Measurements from ENCODE around the gene RBMX2. TPM values are rescaled to one million over a fixed set of nuclear protein-coding genes. Genes with fewer than 3 reads are reported as not detected.
"Not testable (repeated sequence)": the region's sequence is repeated elsewhere in the genome, so short reads cannot be mapped to it uniquely, and the experiment has no call there.

RBMX2 gene
- total RNA-seq, 1 donor from 2014 or later: 17.9 TPM

DNA sequence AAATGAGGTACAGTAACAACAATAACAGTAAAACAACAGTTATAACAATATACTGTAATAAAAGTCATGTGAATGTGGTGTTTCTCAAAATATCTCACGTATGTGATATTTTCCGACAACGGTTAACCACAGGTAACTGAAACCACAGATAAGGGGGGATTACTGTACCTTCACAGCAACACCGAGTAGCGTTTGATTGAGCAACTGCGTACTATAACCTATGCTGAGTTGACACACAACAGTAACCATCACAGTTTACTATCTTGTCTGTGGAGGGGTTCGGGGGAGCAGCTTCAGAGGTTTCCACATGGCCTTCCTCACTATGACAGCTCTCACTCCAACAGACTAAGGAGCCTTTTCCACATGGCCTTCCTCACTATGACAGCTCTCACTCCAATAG, 13.4 kb downstream of the RBMX2 start:
- no peaks in the 10 kb centered on the region for H3K9me3 ChIP-seq
- H3K36me3 ChIP-seq: peaks cover 15% of the 10 kb centered on the region
- no peaks in the 10 kb centered on the region for H3K27me3 ChIP-seq (ENCODE audit: low read depth)
- intact Hi-C loops (cut with DNase I): no loop called here
- no peak for DNase-seq
- H3K4me3 ChIP-seq: no peak overlapping the region
- no peaks in the 10 kb centered on the region for H3K4me1 ChIP-seq
- H3K27ac ChIP-seq: no peak overlapping the region
- no peak for ATAC-seq
- TF ChIP-seq, protein P1, sequence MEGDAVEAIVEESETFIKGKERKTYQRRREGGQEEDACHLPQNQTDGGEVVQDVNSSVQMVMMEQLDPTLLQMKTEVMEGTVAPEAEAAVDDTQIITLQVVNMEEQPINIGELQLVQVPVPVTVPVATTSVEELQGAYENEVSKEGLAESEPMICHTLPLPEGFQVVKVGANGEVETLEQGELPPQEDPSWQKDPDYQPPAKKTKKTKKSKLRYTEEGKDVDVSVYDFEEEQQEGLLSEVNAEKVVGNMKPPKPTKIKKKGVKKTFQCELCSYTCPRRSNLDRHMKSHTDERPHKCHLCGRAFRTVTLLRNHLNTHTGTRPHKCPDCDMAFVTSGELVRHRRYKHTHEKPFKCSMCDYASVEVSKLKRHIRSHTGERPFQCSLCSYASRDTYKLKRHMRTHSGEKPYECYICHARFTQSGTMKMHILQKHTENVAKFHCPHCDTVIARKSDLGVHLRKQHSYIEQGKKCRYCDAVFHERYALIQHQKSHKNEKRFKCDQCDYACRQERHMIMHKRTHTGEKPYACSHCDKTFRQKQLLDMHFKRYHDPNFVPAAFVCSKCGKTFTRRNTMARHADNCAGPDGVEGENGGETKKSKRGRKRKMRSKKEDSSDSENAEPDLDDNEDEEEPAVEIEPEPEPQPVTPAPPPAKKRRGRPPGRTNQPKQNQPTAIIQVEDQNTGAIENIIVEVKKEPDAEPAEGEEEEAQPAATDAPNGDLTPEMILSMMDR (IDR thresholded peaks at IDR 0.05): no peak

DNA sequence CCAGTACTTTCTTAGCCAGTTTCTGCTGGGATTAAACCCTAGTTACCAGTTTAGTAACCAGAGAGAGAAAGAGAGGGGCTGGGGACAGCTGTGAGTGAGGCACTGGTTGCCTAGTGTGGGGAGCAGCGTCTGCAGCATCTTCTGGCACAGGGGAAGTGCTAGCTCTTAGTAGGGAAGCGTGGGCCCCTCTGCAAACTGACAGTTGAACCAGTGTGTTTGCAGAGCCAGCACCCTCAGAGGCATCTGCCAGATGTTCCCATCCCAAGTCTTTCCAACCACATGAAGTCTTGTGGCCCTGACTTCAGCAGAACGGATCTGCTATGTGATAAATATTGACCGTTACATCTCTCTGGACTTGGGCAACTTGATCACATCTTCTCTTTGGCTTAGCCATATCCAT, 15.0 kb downstream of the RBMX2 start:
- TF ChIP-seq, protein P1 (IDR thresholded peaks at IDR 0.05): no peak
- ATAC-seq (no peak), DNase-seq (no peak)
- Histone ChIP-seq H3K36me3 (peaks cover 1% of the 10 kb centered on the region), H3K9me3 (no peaks in the 10 kb centered on the region), H3K27ac (no peak overlapping the region), H3K4me1 (no peaks in the 10 kb centered on the region), H3K4me3 (no peak overlapping the region), H3K27me3 (ENCODE audit: low read depth) (no peaks in the 10 kb centered on the region)
- intact Hi-C loops (cut with DNase I): no loop called here

DNA sequence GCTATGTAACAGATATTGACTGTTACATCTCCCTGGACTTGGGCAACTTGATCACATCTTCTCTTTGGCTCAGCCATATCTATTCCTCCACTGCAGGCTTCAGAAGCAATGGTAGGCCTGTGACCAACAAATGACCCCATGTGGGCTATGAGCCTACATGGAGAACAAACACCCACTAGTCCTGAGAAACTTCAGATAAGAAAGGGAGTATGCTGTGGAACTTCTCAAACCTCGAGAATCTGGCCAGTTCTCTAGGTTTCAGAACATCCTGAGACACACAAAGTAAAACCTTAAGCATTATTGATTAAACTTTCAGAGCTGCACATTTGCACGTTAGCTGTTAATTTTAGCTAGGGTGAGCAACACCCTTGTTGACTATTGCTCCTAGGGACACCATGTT, 16.3 kb downstream of the RBMX2 start:
- H3K36me3 ChIP-seq: no peaks in the 10 kb centered on the region

DNA sequence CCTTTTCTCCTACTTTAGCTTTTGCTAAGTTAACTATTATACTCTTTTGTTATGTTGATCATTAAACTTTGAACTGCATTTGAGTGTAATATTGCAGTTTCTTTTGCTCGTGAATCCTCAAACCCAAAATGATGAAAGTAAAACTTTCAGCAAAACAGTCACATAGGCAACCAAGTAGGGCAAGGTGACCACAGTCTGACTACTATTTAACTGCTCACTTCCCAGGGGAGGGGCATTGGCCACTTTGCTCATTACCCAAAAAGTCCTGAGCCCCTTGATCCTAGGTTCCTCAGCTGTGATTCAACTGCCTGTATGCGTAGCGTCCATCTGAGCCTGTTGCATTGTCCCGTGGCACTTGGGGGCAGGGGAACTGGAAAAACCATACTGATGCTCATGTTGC, 17.0 kb downstream of the RBMX2 start:
- intact Hi-C loops (cut with DNase I): no loop called here

More for the DNA sequence above, 16.3 kb downstream of the RBMX2 start:
- TF ChIP-seq, protein P1 (IDR thresholded peaks at IDR 0.05): no peak
- ATAC-seq (no peak), DNase-seq (no peak)
- no peak overlapping the region for H3K4me3 ChIP-seq
- H3K4me1 ChIP-seq: no peaks in the 10 kb centered on the region
- H3K27me3 ChIP-seq (ENCODE audit: low read depth): no peaks in the 10 kb centered on the region
- H3K9me3 ChIP-seq: no peaks in the 10 kb centered on the region
- intact Hi-C loops (cut with DNase I): no loop called here
- no peak overlapping the region for H3K27ac ChIP-seq

GRCh38 chrX:130419263-130419662, 17.5 kb downstream of the RBMX2 start:
- intact Hi-C loops (cut with DNase I): no loop called here
- Histone ChIP-seq H3K9me3 (no peaks in the 10 kb centered on the region), H3K27ac (no peak overlapping the region), H3K36me3 (no peaks in the 10 kb centered on the region), H3K27me3 (ENCODE audit: low read depth) (no peaks in the 10 kb centered on the region), H3K4me1 (no peaks in the 10 kb centered on the region), H3K4me3 (no peak overlapping the region)
- no peak for DNase-seq
- ATAC-seq: no peak
- TF ChIP-seq, protein P1 (IDR thresholded peaks at IDR 0.05): no peak

More for the DNA sequence above, 17.0 kb downstream of the RBMX2 start:
- no peak for ATAC-seq
- DNase-seq: no peak
- Histone ChIP-seq H3K9me3 (no peaks in the 10 kb centered on the region), H3K4me1 (no peaks in the 10 kb centered on the region), H3K27me3 (ENCODE audit: low read depth) (no peaks in the 10 kb centered on the region), H3K4me3 (no peak overlapping the region), H3K36me3 (no peaks in the 10 kb centered on the region), H3K27ac (no peak overlapping the region)
- TF ChIP-seq, protein P1 (IDR thresholded peaks at IDR 0.05): no peak

DNA sequence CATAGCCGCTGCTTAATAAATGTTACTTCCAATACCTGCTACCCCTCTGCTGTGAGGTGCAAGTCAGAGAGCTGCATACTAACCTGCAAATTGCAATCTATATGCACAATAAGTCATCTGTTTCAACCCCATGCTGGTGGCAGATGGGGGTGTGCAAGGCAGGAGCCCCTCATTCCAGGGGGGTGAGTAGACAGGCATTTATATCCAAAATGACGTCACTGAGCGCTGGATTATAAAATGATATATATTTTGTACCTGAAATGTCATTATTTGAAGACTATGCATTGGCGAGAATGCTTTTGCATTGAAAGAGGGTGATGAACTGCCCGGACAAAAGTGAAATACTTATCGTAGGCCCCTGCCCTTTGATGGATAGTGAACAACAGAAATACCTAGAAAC, 24.7 kb downstream of the RBMX2 start:
- DNase-seq (no peak), ATAC-seq (no peak)
- Histone ChIP-seq H3K27me3 (ENCODE audit: low read depth) (no peaks in the 10 kb centered on the region), H3K36me3 (no peaks in the 10 kb centered on the region), H3K4me1 (no peaks in the 10 kb centered on the region), H3K9me3 (no peaks in the 10 kb centered on the region), H3K27ac (no peak overlapping the region), H3K4me3 (no peak overlapping the region)
- intact Hi-C loops (cut with DNase I): no loop called here
- TF ChIP-seq, protein P1 (IDR thresholded peaks at IDR 0.05): no peak

GRCh38 chrX:130429236-130429635, 27.4 kb downstream of the RBMX2 start:
- not testable (repeated sequence) for DNase-seq

More at GRCh38 chrX:130429236-130429635, 27.4 kb downstream of the RBMX2 start:
- H3K4me3 ChIP-seq; ATAC-seq; intact Hi-C loops (cut with DNase I); H3K27me3 ChIP-seq (ENCODE audit: low read depth); H3K27ac ChIP-seq; H3K4me1 ChIP-seq; H3K9me3 ChIP-seq; H3K36me3 ChIP-seq: not testable (repeated sequence)
